ENCODE results near the gene HEY2.

The HEY2 gene

GRCh38 chr6:125780540-125781313 lies 31.3 kb downstream of the HEY2 start:
- Histone ChIP-seq H3K27ac (ENCODE audit: low read length) (peak overlapping the region; percentile 12), H3K4me1 (ENCODE audit: control insufficient read depth, low read depth, low read length) (peaks cover 7% of the 10 kb centered on the region), H3K36me3 (ENCODE audit: control insufficient read depth, low read depth, low read length) (no peaks in the 10 kb centered on the region)

GRCh38 chr6:125781314-125781868 lies 32.0 kb downstream of the HEY2 start:
- Histone ChIP-seq H3K4me3 (ENCODE audit: low read length) (peak overlapping the region; percentile 99), H3K9ac (ENCODE audit: low read length) (peak overlapping the region; percentile 85), H3K36me3 (ENCODE audit: control insufficient read depth, low read depth, low read length) (no peaks in the 10 kb centered on the region), H3K27ac (ENCODE audit: low read length) (peak overlapping the region; percentile 12), H3K9me3 (ENCODE audit: control insufficient read depth, low read depth, low read length) (peaks cover 3% of the 10 kb centered on the region), H3K4me1 (ENCODE audit: control insufficient read depth, low read depth, low read length) (peaks cover 7% of the 10 kb centered on the region), H3K27me3 (ENCODE audit: control insufficient read depth, insufficient read depth, low read length) (peaks cover 5% of the 10 kb centered on the region)

More at GRCh38 chr6:125780540-125781313, 31.3 kb downstream of the HEY2 start:
- Histone ChIP-seq H3K27me3 (ENCODE audit: control insufficient read depth, insufficient read depth, low read length) (peaks cover 5% of the 10 kb centered on the region), H3K9ac (ENCODE audit: low read length) (peak overlapping the region; percentile 85), H3K9me3 (ENCODE audit: control insufficient read depth, low read depth, low read length) (peaks cover 3% of the 10 kb centered on the region), H3K4me3 (ENCODE audit: low read length) (peak overlapping the region; percentile 99)

GRCh38 chr6:125784365-125784764 lies 34.9 kb downstream of the HEY2 start:
- H3K9ac ChIP-seq (ENCODE audit: low read length) = no peak overlapping the region
- no peak overlapping the region for H3K27ac ChIP-seq (ENCODE audit: low read length)
- H3K4me1 ChIP-seq (ENCODE audit: control insufficient read depth, low read depth, low read length) = peaks cover 11% of the 10 kb centered on the region
- H3K27me3 ChIP-seq (ENCODE audit: control insufficient read depth, insufficient read depth, low read length) = peaks cover 5% of the 10 kb centered on the region
- peaks cover 3% of the 10 kb centered on the region for H3K9me3 ChIP-seq (ENCODE audit: control insufficient read depth, low read depth, low read length)
- H3K36me3 ChIP-seq (ENCODE audit: control insufficient read depth, low read depth, low read length) = no peaks in the 10 kb centered on the region
- no peak overlapping the region for H3K4me3 ChIP-seq (ENCODE audit: low read length)

GRCh38 chr6:125787791-125788190 lies 38.4 kb downstream of the HEY2 start:
- Histone ChIP-seq H3K27me3 (ENCODE audit: control insufficient read depth, insufficient read depth, low read length) (peaks cover 12% of the 10 kb centered on the region), H3K9ac (ENCODE audit: low read length) (no peak overlapping the region), H3K4me1 (ENCODE audit: control insufficient read depth, low read depth, low read length) (peaks cover 20% of the 10 kb centered on the region), H3K4me3 (ENCODE audit: low read length) (no peak overlapping the region), H3K36me3 (ENCODE audit: control insufficient read depth, low read depth, low read length) (no peaks in the 10 kb centered on the region), H3K9me3 (ENCODE audit: control insufficient read depth, low read depth, low read length) (peaks cover under 1% of the 10 kb centered on the region), H3K27ac (ENCODE audit: low read length) (no peak overlapping the region)

- no peak overlapping the region for H3K27ac ChIP-seq (ENCODE audit: low read length)
- no peaks in the 10 kb centered on the region for H3K36me3 ChIP-seq (ENCODE audit: control insufficient read depth, low read depth, low read length)
- H3K9ac ChIP-seq (ENCODE audit: low read length) = peak overlapping the region; percentile 76
- H3K4me1 ChIP-seq (ENCODE audit: control insufficient read depth, low read depth, low read length) = peaks cover 29% of the 10 kb centered on the region
- peaks cover 12% of the 10 kb centered on the region for H3K27me3 ChIP-seq (ENCODE audit: control insufficient read depth, insufficient read depth, low read length)
- no peaks in the 10 kb centered on the region for H3K9me3 ChIP-seq (ENCODE audit: control insufficient read depth, low read depth, low read length)
- peak overlapping the region; percentile 96 for H3K4me3 ChIP-seq (ENCODE audit: low read length)
Observed at GRCh38 chr6:125789167-125789566, 39.7 kb downstream of the HEY2 start.

- H3K4me1 ChIP-seq (ENCODE audit: control insufficient read depth, low read depth, low read length) = peaks cover 29% of the 10 kb centered on the region
- H3K27me3 ChIP-seq (ENCODE audit: control insufficient read depth, insufficient read depth, low read length) = peaks cover 12% of the 10 kb centered on the region
- peak overlapping the region; percentile 46 for H3K27ac ChIP-seq (ENCODE audit: low read length)
- H3K9me3 ChIP-seq (ENCODE audit: control insufficient read depth, low read depth, low read length) = no peaks in the 10 kb centered on the region
- peak overlapping the region; percentile 96 for H3K4me3 ChIP-seq (ENCODE audit: low read length)
- no peaks in the 10 kb centered on the region for H3K36me3 ChIP-seq (ENCODE audit: control insufficient read depth, low read depth, low read length)
- H3K9ac ChIP-seq (ENCODE audit: low read length) = peak overlapping the region; percentile 76
Observed at GRCh38 chr6:125789576-125790357, 40.3 kb downstream of the HEY2 start.

GRCh38 chr6:125790358-125791150 lies 41.1 kb downstream of the HEY2 start, which contains the start of gene NCOA7:
Gene NCOA7 (plus strand): TSS chr6:125790960. CDS start chr6:125815355, 24,395 bp downstream.
- Histone ChIP-seq H3K4me1 (ENCODE audit: control insufficient read depth, low read depth, low read length) (peaks cover 29% of the 10 kb centered on the region), H3K27me3 (ENCODE audit: control insufficient read depth, insufficient read depth, low read length) (peaks cover 12% of the 10 kb centered on the region), H3K36me3 (ENCODE audit: control insufficient read depth, low read depth, low read length) (no peaks in the 10 kb centered on the region), H3K9me3 (ENCODE audit: control insufficient read depth, low read depth, low read length) (no peaks in the 10 kb centered on the region), H3K9ac (ENCODE audit: low read length) (peak within 1 kb of the TSS; percentile 76), H3K4me3 (ENCODE audit: low read length) (peak within 1 kb of the TSS; percentile 96), H3K27ac (ENCODE audit: low read length) (peak within 1 kb of the TSS; percentile 46)

GRCh38 chr6:125791151-125791819 lies 41.9 kb downstream of the HEY2 start:
- Histone ChIP-seq H3K27ac (ENCODE audit: low read length) (no peak overlapping the region), H3K4me1 (ENCODE audit: control insufficient read depth, low read depth, low read length) (peaks cover 29% of the 10 kb centered on the region)

GRCh38 chr6:125791820-125792165 lies 42.4 kb downstream of the HEY2 start:
- peak overlapping the region; percentile 96 for H3K4me3 ChIP-seq (ENCODE audit: low read length)
- H3K9ac ChIP-seq (ENCODE audit: low read length) = no peak overlapping the region
- no peak overlapping the region for H3K27ac ChIP-seq (ENCODE audit: low read length)
- H3K4me1 ChIP-seq (ENCODE audit: control insufficient read depth, low read depth, low read length) = peaks cover 29% of the 10 kb centered on the region
- H3K9me3 ChIP-seq (ENCODE audit: control insufficient read depth, low read depth, low read length) = no peaks in the 10 kb centered on the region
- H3K36me3 ChIP-seq (ENCODE audit: control insufficient read depth, low read depth, low read length) = no peaks in the 10 kb centered on the region
- peaks cover 12% of the 10 kb centered on the region for H3K27me3 ChIP-seq (ENCODE audit: control insufficient read depth, insufficient read depth, low read length)

More at GRCh38 chr6:125791151-125791819, 41.9 kb downstream of the HEY2 start:
- H3K4me3 ChIP-seq (ENCODE audit: low read length) = peak overlapping the region; percentile 96
- H3K27me3 ChIP-seq (ENCODE audit: control insufficient read depth, insufficient read depth, low read length) = peaks cover 12% of the 10 kb centered on the region
- no peaks in the 10 kb centered on the region for H3K36me3 ChIP-seq (ENCODE audit: control insufficient read depth, low read depth, low read length)
- H3K9me3 ChIP-seq (ENCODE audit: control insufficient read depth, low read depth, low read length) = no peaks in the 10 kb centered on the region
- peak overlapping the region; percentile 76 for H3K9ac ChIP-seq (ENCODE audit: low read length)

GRCh38 chr6:125792172-125792571 lies 42.7 kb downstream of the HEY2 start:
- Histone ChIP-seq H3K4me1 (ENCODE audit: control insufficient read depth, low read depth, low read length) (peaks cover 29% of the 10 kb centered on the region), H3K27ac (ENCODE audit: low read length) (no peak overlapping the region)

More at GRCh38 chr6:125792172-125792571, 42.7 kb downstream of the HEY2 start:
- Histone ChIP-seq H3K27me3 (ENCODE audit: control insufficient read depth, insufficient read depth, low read length) (peaks cover 12% of the 10 kb centered on the region), H3K9me3 (ENCODE audit: control insufficient read depth, low read depth, low read length) (no peaks in the 10 kb centered on the region), H3K4me3 (ENCODE audit: low read length) (peak overlapping the region; percentile 96), H3K36me3 (ENCODE audit: control insufficient read depth, low read depth, low read length) (no peaks in the 10 kb centered on the region), H3K9ac (ENCODE audit: low read length) (no peak overlapping the region)
